HEK293 (cell line): ENCODE results near the gene OR7G3.

Experiments
- CTCF ChIA-PET: fragments of 350-600 bp; formaldehyde crosslinking; extraction: SDS; loops from one replicate; lab custom pipeline; 2021; ENCODE audit warnings: antibody characterized with exemption; lab: Yijun Ruan, JAX
- POLR2A ChIA-PET: fragments of 300-600 bp; formaldehyde crosslinking; extraction: SDS; loops from one replicate; lab custom pipeline; 2020; ENCODE audit warnings: antibody characterized with exemption, inconsistent platforms; lab: Yijun Ruan, JAX
- H3K27ac ChIP-seq: fragments of 200-500 bp; sonication (Bioruptor generic); 2 replicates; pipeline ENCODE4 v1.5.1; 2014; ENCODE audit warnings: low read depth, low read length, control low read depth, inconsistent platforms; ENCODE audit errors: extremely low read depth
- H3K36me3 ChIP-seq, 2 experiments: fragments of 200-500 bp in 1 of 2; sonication (Bioruptor generic) in 1 of 2; 1 replicate in 1 of 2; 2 replicates in 1 of 2; pipeline ENCODE4 v1.5.1; 2014 to 2017; ENCODE audit warnings: inconsistent platforms in 2 of 2, low read length in 2 of 2; ENCODE audit not compliant: control insufficient read depth in 2 of 2, insufficient read depth in 1 of 2
- H3K4me1 ChIP-seq: fragments of 200-500 bp; sonication (Bioruptor generic); 2 replicates; pipeline ENCODE4 v1.5.1; 2014; ENCODE audit warnings: mild to moderate bottlenecking, low read length, inconsistent platforms; ENCODE audit not compliant: control insufficient read depth, insufficient read depth
- H3K4me3 ChIP-seq: 2 replicates; pipeline ENCODE4 v1.5.1; 2011; ENCODE audit warnings: low read depth, mild to moderate bottlenecking, control low read depth, low read length, moderate library complexity
- H3K9me3 ChIP-seq: fragments of 200-500 bp; sonication (Bioruptor generic); 2 replicates; pipeline ENCODE4 v1.5.1; 2014; ENCODE audit warnings: low read depth, low read length, inconsistent platforms; ENCODE audit not compliant: control insufficient read depth, insufficient read depth
- EGR2 ChIP-seq: fragments of 450-650 bp; formaldehyde crosslinking; IDR thresholded peaks from 2 replicates; pipeline ENCODE4 v1.5.1; 2016; ENCODE audit warnings: low read depth, missing biosample characterization, missing genetic modification characterization
- FEZF1 ChIP-seq: fragments of 450-650 bp; formaldehyde crosslinking; IDR thresholded peaks from 2 replicates; pipeline ENCODE4 v1.5.1; 2016; ENCODE audit warnings: missing biosample characterization, missing genetic modification characterization
- GLIS1 ChIP-seq: fragments of 450-650 bp; formaldehyde crosslinking; IDR thresholded peaks from 2 replicates; pipeline ENCODE4 v1.5.1; 2016; ENCODE audit warnings: missing biosample characterization, missing genetic modification characterization
- INSM2 ChIP-seq: fragments of 450-650 bp; formaldehyde crosslinking; IDR thresholded peaks from 2 replicates; pipeline ENCODE4 v1.5.1; 2016; ENCODE audit warnings: missing biosample characterization, missing genetic modification characterization
- PRDM1 ChIP-seq: fragments of 450-650 bp; formaldehyde crosslinking; IDR thresholded peaks from 2 replicates; pipeline ENCODE4; 2016; ENCODE audit warnings: missing biosample characterization, missing genetic modification characterization
- SCRT1 ChIP-seq: fragments of 450-650 bp; formaldehyde crosslinking; IDR thresholded peaks from 2 replicates; pipeline ENCODE4 v1.5.1; 2016; ENCODE audit warnings: missing biosample characterization, missing genetic modification characterization, borderline replicate concordance
- TSHZ1 ChIP-seq: fragments of 450-650 bp; formaldehyde crosslinking; IDR thresholded peaks from 2 replicates; pipeline ENCODE4 v1.5.1; 2016; ENCODE audit warnings: missing biosample characterization, missing genetic modification characterization, borderline replicate concordance
- YY2 ChIP-seq: fragments of 450-650 bp; formaldehyde crosslinking; IDR thresholded peaks from 2 replicates; pipeline ENCODE4 v1.5.1; 2016; ENCODE audit warnings: missing biosample characterization, missing genetic modification characterization
- ZBTB11 ChIP-seq: fragments of 450-650 bp; formaldehyde crosslinking; conservative IDR thresholded peaks from 2 replicates; pipeline ENCODE4 v1.5.1; 2016; ENCODE audit warnings: low read depth, missing biosample characterization, missing genetic modification characterization
- ZNF184 ChIP-seq: fragments of 450-650 bp; IDR thresholded peaks from 2 replicates; pipeline ENCODE4 v1.5.1; 2018; ENCODE audit warnings: missing biosample characterization, mild to moderate bottlenecking, missing genetic modification characterization
- ZNF223 ChIP-seq: fragments of 450-650 bp; formaldehyde crosslinking; IDR thresholded peaks from 2 replicates; pipeline ENCODE4 v1.5.1; 2016; ENCODE audit warnings: missing biosample characterization, missing genetic modification characterization
- ZNF239 ChIP-seq: fragments of 450-650 bp; formaldehyde crosslinking; IDR thresholded peaks from 2 replicates; pipeline ENCODE4 v1.5.1; 2016; ENCODE audit warnings: missing biosample characterization, missing genetic modification characterization
- ZNF311 ChIP-seq: fragments of 450-650 bp; formaldehyde crosslinking; IDR thresholded peaks from 2 replicates; pipeline ENCODE4 v1.5.1; 2017; ENCODE audit warnings: missing biosample characterization, missing genetic modification characterization, borderline replicate concordance
- ZNF341 ChIP-seq: fragments of 450-650 bp; formaldehyde crosslinking; IDR thresholded peaks from 2 replicates; pipeline ENCODE4; 2016; ENCODE audit warnings: low read depth, missing biosample characterization, missing genetic modification characterization
- ZNF350 ChIP-seq: fragments of 450-650 bp; formaldehyde crosslinking; IDR thresholded peaks from 2 replicates; pipeline ENCODE4 v1.5.0; 2017; ENCODE audit warnings: missing biosample characterization, mild to moderate bottlenecking, missing genetic modification characterization
- ZNF394 ChIP-seq: fragments of 450-650 bp; formaldehyde crosslinking; IDR thresholded peaks from 2 replicates; pipeline ENCODE4 v1.5.1; 2016; ENCODE audit warnings: missing biosample characterization, missing genetic modification characterization, mild to moderate bottlenecking, moderate library complexity, borderline replicate concordance
- ZNF677 ChIP-seq: fragments of 450-650 bp; IDR thresholded peaks from 2 replicates; pipeline ENCODE4 v1.5.0; 2018; ENCODE audit warnings: missing biosample characterization, mild to moderate bottlenecking, missing genetic modification characterization, moderate library complexity
- ZSCAN16 ChIP-seq: fragments of 450-650 bp; formaldehyde crosslinking; IDR thresholded peaks from 2 replicates; pipeline ENCODE4 v1.5.1; 2016; ENCODE audit warnings: missing biosample characterization, missing genetic modification characterization
- TF ChIP-seq, protein P1 (sequence below): fragments of 450-650 bp; formaldehyde crosslinking; IDR thresholded peaks from 2 replicates; pipeline ENCODE4 v1.5.1; 2017; ENCODE audit warnings: missing biosample characterization, missing genetic modification characterization
- TF ChIP-seq, protein P2 (sequence below): fragments of 450-650 bp; formaldehyde crosslinking; IDR thresholded peaks from 2 replicates; pipeline ENCODE4 v1.5.0; 2017; ENCODE audit warnings: missing biosample characterization, missing genetic modification characterization, borderline replicate concordance

The OR7G3 gene

DNA sequence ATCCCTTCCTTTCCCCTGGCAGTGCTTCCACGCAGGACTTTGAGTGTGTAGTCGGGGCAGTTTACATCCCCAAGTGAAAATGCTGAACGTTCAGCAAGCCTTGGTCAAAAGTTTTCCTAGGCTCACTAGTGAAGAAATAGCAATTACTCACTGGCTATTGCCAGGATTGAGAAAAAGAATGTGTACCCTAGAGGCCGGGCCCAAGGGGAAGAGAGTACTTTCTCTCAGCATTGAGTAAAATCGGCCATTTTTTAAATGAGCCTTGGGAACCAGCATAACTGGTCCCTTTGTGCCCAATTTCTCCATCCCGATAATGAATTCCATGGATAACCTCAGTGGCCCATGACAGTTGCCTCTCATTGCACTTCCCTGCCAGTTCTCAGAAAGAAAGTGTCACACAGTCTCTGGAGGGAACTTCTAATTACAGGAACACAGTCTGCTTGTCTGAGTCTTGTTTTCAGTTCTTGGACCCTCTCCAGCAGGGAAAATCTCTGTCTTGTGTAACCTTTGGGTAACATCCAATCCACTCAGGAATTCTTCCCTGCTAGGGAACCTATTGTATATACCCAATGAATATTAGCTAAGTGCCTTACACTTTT lies 44.7 kb upstream of the OR7G3 start (continued):
- TF ChIP-seq TSHZ1 (tag by site-specific recombination) (no peak), ZNF223 (tag by site-specific recombination) (no peak), ZNF239 (tag by site-specific recombination) (no peak)

DNA sequence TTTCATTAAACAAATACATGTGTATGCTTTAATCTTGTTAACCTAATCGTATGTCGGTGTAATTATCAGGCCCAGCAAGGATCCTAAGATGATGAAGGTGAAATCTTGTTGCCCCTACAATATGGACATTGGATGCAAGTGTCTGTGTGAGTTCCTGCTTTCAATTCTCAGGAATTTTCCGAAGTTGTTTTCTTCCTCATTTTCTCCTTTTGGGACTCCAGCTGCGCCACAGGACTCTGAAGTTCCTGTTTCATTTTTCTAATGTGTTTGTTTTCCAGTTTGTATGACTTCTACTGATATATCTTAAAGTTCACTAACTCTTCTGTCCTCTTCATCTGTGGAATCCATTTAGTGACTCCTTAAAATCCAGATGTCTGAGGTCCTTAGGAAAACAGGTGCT lies 40.1 kb upstream of the OR7G3 start:
- TF ChIP-seq ZNF677 (no peak), ZNF311 (tag by site-specific recombination) (no peak), ZNF341 (no peak), SCRT1 (tag by site-specific recombination) (no peak), GLIS1 (tag by site-specific recombination) (no peak), ZSCAN16 (tag by site-specific recombination) (no peak), ZNF350 (tag by site-specific recombination) (no peak)
- TF ChIP-seq, protein P1, sequence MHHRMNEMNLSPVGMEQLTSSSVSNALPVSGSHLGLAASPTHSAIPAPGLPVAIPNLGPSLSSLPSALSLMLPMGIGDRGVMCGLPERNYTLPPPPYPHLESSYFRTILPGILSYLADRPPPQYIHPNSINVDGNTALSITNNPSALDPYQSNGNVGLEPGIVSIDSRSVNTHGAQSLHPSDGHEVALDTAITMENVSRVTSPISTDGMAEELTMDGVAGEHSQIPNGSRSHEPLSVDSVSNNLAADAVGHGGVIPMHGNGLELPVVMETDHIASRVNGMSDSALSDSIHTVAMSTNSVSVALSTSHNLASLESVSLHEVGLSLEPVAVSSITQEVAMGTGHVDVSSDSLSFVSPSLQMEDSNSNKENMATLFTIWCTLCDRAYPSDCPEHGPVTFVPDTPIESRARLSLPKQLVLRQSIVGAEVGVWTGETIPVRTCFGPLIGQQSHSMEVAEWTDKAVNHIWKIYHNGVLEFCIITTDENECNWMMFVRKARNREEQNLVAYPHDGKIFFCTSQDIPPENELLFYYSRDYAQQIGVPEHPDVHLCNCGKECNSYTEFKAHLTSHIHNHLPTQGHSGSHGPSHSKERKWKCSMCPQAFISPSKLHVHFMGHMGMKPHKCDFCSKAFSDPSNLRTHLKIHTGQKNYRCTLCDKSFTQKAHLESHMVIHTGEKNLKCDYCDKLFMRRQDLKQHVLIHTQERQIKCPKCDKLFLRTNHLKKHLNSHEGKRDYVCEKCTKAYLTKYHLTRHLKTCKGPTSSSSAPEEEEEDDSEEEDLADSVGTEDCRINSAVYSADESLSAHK (tag by site-specific recombination) = no peak
- TF ChIP-seq, all 188 proteins: peak for 0
- Histone ChIP-seq H3K27ac (no peak overlapping the region), H3K36me3 (peaks cover 19 to 34% of the 10 kb centered on the region in 2 experiments), H3K4me1 (no peaks in the 10 kb centered on the region), H3K4me3 (no peak overlapping the region), H3K9me3 (no peaks in the 10 kb centered on the region; the same call in 1 of the 2 replicates)
- ChIA-PET CTCF (no interaction called here), POLR2A (no interaction called here)

DNA sequence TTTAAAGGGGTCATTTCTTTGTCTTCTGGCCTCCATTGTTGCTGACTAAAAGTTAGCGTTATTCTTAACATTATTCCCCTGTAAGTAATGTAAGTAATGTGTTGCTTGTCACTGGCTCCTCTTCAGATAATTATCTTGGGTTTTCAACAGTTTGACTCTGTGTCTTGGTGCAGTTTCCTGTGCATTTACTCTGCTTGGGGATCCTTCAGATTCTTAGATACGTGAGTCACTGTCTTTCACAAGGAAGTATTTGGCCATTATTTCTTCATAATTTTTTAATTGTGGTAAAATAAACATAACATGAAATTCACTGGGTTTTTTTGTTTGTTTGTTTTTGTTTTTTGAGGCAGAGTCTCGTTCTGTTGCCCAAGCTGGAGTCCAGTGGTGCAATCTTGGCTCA lies 38.5 kb upstream of the OR7G3 start:
- no peaks in the 10 kb centered on the region for H3K4me1 ChIP-seq
- no peak overlapping the region for H3K4me3 ChIP-seq
- H3K27ac ChIP-seq = no peak overlapping the region
- POLR2A ChIA-PET = no interaction called here
- peaks cover 2% of the 10 kb centered on the region for H3K9me3 ChIP-seq
- CTCF ChIA-PET = no interaction called here
- peaks cover 24 to 50% of the 10 kb centered on the region in 2 experiments for H3K36me3 ChIP-seq
- TF ChIP-seq ZNF394 (no peak), FEZF1 (tag by site-specific recombination) (no peak), ZNF184 (tag by site-specific recombination) (no peak), YY2 (tag by site-specific recombination) (no peak), ZBTB11 (tag by site-specific recombination) (no peak), EGR2 (tag by site-specific recombination) (no peak), INSM2 (tag by site-specific recombination) (no peak), PRDM1 (tag by site-specific recombination) (no peak)
- TF ChIP-seq, protein P2, sequence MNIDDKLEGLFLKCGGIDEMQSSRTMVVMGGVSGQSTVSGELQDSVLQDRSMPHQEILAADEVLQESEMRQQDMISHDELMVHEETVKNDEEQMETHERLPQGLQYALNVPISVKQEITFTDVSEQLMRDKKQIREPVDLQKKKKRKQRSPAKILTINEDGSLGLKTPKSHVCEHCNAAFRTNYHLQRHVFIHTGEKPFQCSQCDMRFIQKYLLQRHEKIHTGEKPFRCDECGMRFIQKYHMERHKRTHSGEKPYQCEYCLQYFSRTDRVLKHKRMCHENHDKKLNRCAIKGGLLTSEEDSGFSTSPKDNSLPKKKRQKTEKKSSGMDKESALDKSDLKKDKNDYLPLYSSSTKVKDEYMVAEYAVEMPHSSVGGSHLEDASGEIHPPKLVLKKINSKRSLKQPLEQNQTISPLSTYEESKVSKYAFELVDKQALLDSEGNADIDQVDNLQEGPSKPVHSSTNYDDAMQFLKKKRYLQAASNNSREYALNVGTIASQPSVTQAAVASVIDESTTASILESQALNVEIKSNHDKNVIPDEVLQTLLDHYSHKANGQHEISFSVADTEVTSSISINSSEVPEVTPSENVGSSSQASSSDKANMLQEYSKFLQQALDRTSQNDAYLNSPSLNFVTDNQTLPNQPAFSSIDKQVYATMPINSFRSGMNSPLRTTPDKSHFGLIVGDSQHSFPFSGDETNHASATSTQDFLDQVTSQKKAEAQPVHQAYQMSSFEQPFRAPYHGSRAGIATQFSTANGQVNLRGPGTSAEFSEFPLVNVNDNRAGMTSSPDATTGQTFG (tag by site-specific recombination) = no peak
